HCEC 1CT (cell line): ENCODE results near the gene LITAF.
"Not testable (repeated sequence)": the region's sequence is repeated elsewhere in the genome, so short reads cannot be mapped to it uniquely, and the experiment has no call there.

Experiments used
- DNase-seq: peaks from one replicate; pipeline ENCODE4 v3.0.0-alpha.2; 2017

LITAF gene

DNA sequence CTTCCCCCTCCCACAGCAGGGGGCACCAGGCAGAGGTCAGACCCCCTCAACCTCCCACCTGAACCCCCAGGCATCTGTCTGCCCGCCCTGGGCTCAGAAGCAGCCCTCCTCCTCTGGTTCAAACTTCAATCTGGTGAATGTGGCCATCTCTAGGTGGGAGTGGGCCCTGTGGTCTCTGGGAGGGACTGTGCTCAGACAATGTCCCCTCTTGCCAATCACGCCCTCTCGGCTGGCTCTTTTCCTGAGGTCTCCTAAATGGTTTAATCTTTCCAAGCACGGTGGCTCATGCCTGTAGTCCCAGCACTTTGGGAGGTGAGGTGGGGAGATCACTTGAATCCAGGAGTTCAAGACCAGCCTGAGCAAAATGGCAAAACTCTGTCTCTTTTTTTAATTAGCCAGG, 15.2 kb downstream of the LITAF start:
- no peak for DNase-seq

DNA sequence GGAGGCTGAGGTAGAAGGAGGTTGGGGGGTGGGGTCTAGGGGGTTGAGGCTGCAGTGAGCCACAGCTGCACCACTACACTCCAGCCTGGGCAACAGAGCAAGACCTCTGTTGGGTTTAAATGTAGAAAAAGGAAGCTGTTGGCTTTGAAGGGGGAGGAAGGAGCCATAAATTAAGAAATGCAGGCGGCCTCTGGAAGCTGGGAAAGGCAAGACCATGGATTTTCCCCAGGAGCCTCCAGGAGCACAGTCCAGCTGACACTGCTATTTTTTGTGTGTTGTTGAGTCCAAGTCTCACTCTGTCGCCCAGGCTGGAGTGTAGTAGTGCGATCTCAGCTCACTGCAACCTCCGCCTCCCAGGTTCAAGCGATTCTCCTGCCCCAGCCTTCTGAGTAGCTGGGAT, 15.9 kb downstream of the LITAF start:
- DNase-seq = no peak

DNA sequence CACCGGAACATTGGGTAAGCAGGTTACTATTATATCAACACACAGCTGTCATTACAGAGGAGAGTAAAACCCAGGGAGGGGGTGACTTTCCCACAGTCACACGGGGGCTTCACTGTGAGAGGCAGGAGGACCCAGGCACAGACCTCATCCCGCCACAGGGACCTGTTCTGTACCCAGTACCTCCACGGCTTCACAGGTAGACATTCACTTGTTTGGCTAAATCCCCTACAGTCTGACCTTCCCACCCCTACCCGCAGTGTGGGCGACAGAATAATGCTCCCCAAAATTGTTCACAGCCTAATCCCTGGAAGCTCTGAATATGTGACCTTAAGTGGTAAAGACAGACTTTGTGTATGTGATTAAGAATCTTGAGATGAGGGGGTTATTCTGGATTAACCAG, 16.5 kb downstream of the LITAF start:
- DNase-seq = no peak

DNA sequence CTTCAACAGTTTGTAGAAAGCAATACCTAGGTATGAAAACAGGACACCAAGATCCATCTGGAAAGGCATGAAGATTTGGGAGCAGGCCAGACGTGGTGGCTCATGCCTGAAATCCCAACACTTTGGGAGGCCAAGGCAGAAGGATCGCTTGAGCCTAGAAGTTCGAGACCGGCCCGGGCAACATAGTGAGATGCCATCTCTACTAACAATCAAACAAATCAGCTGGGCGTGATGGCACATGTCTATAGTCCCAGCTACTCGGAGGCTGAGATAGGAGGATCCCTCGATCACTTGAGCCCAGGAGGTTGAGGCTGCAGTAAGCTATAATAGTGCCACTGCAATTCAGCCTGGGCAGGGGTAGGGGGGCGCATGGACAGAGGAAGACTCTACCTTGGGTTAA, 20.3 kb downstream of the LITAF start:
- DNase-seq = no peak

DNA sequence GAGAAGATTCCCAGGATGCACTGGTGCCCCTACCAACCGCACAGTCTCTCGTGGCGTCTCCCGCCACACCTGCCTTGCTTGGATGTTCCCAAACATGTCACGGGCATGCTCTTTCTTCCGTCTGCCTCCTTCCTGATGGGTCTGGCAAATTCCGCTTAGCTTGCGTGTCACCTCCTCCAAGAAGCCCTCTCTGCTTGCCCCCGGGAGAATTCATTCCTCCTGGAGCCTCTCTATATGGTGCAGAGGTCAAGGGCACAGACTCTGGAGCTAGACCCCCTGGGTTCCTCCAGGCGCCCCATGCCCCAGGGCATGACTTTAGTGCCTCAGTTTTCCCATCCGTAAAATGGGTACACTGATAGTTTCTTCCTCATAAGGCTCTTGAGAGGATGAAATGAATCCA, 21.1 kb downstream of the LITAF start:
- no peak for DNase-seq

DNA sequence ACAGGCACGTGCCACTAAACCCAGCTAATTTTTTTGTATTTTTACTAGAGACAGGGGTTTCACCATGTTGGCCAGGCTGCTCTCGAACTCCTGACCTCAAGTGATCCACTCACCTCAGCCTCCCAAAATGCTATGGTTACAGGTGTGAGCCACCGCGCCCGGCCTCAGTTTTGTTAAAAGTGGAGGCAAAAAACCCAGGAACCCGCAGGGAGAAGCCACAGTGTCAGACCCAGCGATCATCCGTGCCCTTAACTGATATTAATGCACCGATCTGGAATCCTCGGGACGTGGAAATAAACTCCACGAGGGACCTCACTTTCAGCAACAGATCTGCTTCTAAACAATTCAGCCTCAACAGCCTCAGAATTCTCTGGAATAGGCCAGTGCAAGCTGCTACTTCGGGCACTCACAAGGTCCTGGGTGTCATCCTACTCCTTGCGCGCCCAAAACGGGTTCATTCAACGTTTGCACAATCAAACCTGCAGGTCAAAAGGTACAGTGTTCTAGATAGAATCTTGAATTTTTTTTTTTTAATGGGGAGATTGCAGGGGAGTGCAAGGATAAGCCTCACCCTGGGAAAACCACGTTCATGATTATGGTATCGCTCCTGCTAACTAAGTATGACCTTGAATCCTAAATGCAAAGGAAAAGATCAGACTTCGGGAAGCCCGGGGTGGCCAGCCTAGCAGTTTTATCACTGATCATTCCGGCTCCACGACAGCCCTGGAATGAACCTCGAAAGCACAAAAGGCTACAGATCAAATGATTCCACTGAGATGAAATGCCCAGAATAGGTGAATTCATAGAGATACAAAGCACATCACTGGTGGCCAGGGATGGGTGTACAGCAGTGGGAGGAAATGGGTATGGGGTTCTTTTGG, 22.4 kb downstream of the LITAF start:
- DNase-seq = no peak

DNA sequence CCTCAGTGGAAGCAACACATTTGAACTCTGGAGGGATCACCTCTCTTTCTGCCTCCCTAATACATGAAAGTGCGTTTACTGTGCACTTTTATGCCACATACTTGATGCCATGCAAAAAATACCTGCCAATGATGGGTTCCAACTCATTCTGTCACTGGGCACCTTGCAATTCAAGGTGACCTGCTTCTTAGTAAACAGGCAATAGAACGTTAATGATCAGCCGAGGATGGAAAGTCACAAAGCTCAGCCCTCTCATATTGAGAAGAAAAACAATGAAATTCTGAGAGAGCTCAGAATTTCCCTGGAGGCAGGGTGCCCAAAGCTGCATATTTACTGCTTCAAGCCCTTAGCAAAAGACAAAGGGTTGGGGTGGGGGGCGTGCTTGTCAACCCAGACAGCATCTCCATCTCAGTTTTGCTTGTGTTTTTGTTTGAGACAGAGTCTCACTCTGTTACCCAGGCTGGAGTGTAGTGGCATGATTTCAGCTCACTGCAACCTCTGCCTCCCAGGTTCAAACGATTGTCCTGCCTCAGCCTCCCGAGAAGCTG, 23.2 kb downstream of the LITAF start:
- DNase-seq = no peak

DNA sequence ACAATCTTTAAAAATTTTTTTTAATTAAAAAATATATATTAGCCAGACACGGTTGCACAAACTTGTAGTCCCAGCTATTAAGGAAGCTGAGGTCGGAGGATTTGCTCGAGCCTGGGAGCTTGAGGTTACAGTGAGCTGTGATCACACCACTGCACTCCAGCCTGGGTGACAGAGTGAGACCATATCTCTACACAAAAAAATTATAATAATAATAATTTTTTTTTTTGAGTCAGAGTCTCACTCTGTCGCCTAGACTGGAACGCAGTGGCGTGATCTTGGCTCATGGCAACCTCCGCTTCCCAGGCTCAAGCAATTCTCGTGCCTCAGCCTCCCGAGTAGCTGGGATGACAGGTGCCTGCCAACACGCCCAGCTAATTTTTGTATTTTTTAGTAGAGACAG, 23.8 kb downstream of the LITAF start:
- no peak for DNase-seq

DNA sequence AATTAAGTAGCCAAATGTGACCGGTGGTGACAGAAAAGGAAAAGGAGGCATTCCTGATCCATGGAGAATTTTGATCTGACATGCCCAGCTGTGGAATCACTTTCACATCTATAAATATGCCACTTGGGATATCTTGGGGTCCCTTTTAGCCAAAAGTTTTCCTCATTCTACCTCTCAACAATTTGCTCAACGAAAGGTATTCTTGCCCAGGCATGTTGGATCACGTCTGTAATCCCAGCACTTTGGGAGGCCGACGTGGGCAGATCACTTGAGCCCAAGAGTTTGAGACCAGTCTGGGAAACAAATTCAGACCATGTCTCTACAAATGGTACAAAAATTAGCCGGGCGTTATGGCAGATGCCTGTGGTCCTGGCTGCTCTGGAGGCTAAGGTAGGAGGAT, 24.3 kb downstream of the LITAF start:
- no peak for DNase-seq

DNA sequence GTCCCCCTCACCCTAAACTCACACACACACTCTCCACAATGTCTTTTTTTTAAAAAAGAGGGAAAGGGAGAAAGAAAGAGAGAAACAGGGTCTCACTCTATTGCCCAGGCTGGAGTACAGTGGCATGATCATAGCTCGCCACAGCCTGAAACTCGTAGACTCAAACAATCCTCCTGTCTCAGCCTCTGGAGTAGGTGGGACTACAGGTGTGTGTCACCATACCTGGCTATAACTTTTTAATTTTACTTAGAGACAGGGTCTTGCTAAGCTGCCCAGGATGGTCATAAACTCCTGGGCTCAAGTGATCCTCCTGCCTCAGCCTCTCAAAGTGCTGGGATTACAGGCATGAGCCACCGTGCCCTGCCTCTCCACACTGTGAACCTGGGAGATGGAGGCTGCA, 24.9 kb downstream of the LITAF start:
- no peak for DNase-seq

DNA sequence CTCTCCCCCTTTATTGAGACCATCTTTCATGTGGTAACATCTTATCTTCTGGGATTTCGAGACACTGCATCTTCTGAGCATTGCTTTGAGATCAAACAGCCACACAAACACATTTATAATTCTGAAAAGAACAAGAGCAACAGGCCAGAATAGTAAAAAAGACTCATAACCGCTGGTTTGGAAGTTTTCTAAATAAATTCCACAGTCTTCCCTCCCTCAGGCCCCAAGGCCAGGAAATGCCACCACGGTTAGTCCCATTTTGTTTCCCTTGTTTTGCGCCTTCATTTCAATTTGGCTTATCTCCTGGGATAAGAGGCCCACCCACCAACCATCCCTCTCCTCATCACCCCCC, 25.3 kb downstream of the LITAF start:
- no peak for DNase-seq

DNA sequence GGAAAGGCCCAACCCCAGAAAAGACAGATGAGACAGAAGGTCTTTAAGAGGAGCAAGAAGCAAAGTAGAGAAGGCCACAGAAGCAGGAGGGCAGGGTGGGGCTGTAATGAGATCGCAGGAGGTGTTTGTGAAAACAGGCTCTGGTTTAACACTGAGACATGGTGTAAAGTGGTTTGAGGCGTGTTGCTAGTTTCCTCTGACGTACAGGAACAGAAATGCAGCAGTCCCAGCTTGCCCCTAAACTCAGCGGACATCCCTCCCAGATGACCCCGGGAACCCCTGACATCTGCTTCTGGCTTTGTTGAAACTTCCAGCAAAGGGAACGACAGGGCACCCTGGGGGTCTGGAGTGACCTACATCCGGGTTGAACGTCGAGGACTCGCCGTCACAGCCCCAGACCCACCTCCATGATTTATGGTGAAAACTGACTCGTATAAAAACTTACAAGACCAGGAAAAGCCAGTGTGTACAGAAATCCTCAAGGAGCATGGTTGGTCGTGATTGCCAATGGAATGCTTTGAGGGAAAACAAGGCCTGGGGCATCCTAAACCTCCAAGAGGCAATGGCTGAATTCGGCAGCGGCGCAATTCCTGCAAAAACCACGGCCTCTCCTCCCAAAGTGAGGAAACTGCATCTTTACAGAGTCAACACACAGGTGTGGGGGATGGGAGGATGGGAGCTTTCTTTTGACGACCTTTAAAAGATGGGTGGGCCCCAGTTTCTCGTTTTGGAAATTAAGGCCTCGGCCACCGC, 25.8 kb downstream of the LITAF start:
- no peak for DNase-seq

DNA sequence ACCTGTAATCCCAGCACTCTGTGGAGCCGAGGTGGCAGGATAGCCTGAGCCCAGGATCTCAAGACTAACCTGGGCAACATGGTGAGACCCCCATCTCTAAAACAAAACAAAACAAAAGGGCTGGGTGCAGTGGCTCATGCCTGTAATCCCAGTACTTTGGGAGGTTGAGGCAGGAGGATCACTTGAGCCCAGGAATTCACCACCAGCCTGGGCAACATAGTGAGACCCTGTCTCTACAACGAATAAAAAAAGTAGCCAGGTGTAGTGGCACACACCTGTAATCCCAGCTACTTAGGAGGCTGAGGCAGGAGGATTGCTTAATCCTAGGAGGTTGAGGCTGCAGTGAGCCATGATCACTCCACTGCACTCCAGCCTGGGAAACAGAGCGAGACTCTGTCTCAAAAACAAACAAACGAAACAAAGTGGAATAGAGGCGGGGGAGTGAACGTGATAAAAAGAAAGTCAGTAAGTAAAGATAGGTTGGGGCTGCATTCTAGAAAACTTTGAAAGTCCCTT, 28.4 kb downstream of the LITAF start:
- DNase-seq = not testable (repeated sequence)

DNA sequence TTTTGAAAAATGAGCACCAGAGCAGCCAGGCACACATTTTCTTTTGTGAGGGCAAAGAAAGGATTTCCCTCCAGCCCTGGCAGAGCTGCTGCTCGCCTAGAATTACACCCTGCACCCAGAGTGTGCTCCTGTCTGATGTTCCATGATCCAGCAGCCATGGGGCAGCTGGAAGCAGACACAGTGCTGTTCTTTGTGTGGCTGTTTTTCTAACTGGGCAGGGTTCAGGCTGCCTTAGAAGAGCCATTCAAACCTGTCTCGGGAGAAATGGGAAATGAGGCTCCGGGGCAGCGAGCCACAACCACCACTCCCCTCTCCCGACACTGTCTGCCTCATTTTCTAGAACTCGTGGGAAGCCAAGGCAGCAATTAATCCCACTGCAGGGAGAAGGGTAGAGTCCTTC, 28.9 kb downstream of the LITAF start:
- no peak for DNase-seq

DNA sequence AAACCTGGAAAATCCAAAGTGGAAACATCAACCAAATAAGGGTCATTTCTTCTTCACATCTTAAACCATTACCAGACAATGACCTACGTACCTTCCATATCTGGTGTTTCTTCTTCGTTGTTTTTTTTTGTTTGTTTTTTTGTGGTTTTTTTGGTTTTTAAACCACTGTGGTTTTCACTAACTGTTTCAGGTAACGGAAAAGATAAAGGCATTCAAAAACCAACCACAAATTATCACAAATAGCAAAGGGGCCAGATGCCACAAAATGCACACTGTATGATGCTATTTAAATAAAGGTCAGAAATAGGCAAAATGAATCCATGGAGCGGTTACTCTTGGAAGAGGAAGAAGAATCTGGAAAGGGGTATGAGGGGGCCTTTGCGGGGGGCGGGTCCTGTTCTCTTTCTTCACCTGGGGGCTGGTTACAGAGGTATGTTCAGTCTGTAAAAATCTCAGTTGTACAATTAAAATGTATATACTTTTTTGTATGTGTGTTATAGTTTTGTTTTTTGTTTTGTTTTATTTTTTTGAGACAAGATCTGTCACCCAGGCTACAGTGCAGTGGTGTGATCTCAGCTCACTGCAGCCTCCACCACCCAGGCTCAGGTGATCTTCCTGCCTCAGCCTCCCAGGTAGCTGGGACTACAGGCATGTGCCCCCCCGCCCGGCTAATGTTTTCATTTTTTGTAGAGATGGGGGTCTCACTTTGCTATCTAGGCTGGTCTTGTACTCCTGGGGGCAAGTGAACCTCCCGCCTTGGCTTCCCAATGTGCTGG, 29.6 kb downstream of the LITAF start:
- DNase-seq = no peak

DNA sequence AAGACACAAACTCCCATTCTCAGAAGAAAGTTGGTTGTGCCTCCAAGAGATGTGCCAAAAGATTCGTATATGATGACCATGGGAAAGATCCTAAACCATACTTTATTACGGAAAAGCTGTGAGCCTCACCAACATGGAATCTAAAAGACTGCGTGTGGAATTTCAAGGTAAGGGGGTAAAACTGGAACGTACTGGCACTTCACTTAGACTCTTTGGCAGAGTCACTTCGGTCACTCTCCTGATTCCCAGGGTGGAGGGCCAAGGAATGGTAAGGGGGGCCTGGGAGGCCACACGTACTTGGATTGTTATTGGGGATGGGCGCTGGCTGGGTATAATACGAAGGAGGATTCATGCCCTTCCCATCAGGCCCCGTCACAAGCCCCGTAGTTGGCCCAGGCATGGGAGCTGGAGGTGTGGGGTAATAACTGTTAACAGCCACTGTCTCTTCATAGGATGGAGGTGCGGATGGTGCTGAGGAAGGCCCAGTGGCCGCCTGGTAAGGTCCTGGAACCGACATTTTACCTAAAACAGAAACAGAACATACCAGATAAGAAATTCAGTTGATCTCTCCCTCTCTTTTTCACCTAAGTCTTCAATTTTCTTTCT, 30.4 kb downstream of the LITAF start:
- no peak for DNase-seq

DNA sequence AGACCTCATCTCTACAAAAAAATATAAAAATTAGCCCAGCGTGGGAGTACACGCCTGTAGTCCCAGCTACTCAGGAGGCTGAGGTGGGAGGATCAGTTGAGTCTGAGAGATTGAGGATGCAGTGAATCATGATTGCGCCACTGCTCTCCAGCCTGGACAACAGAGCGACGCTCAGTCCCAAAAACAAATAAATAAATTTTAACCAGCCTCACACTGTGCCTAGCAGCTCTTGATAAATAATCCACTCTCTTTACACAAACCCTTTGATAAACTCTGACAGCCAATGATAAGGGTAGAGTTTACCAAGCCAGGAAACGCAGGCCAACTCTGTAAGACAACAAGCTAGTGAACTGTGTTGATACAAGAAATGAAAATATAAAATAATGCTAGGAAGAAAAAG, 32.7 kb downstream of the LITAF start:
- no peak for DNase-seq

DNA sequence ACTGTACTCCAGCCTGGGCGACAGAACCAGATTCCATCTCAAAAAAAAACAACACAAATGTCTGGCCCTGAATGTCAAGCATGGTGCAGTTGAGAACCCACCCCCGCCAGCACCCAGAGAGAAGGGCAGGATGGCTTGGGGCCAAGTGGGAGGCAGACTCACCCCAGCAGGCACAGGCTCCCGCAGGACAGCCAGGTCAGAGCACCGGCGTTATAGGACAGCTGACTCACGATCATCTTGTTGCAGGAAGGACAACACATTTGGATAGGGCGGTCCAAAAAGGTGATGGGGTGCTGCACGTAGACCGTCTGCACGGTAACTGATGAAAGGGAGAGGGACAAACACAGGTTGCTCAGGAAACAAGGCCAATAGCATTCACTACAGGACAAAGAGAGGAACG, 33.3 kb downstream of the LITAF start:
- DNase-seq = no peak

DNA sequence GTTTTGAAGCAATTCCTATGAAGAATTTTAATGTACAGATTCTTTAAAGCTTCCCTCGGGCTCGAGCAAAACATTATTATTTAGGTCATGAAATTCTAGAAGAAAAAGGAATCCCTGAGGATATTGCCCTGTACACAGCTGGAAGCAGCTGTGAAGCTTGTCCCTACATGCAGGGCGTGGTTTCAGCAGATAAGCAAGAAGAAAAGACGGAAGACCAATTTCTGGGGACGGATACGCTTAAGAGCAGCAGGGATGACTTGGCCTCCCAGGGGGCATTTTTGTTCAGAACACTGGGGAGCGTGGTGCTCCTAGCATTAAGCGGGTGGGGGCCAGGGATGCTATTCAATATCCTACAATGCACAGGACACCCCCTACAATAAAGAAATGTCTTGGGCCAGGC, 34.3 kb downstream of the LITAF start:
- no peak for DNase-seq

DNA sequence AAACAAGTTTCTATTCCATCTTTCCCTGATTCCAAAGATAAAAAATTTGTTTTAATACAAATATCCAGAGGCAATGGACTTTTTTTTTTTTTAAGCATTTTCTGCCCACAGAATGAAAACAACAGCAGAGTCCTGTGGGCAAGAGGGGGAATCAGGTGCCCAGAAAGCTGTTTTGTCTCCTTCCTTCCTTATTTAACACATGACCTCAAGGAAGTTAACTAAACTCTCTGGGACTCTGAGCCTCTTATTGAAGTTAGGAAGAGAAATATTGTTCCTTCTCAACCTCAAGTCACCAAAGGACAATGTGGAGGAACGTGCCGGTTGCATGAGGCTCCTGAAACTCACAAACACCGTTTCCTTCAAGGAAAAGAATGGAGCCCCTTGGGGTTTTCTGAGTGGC, 34.9 kb downstream of the LITAF start:
- DNase-seq = no peak

DNA sequence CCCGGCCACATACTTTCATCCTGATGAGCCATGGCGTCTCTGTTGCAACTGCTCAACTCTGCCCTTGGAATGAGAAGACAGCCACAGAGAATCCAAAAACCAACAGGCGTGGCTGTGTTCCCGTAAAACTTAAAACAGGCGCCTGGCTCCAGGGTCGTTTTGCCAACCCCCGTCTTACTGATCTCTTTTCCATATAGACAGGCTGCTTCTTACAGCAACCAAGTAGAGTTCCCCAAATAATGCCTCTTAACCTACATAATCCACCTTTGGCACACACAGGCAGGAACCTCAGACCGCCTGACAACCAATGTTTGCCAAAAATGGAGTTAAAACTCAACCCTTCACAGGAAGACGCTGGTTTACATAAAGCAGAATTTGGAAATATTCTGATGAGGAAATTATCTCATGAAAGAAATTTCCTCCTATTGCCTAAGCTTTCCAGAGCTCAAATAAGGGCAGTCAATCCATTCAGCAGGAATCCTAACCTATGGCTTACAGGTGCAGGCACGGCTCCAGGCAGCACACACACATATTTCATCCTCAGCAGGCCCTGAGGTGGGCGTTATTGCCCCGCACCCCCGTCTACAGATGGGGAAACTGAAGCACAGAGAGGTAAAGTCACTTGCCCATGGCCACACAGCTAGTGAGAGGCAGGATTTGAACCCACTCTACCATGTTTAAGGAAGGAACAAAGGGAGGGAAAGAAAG, 35.8 kb downstream of the LITAF start:
- peak; percentile 11 for DNase-seq
